ENCODE results near the gene TRNAU1AP. TPM values are rescaled to one million over a fixed set of nuclear protein-coding genes. Genes with fewer than 3 reads are reported as not detected.

The TRNAU1AP gene
- 13.0 TPM for total RNA-seq
- long read RNA-seq, partial matches to known transcripts = 0 of 5 reads
- long read RNA-seq, other reads (novel, unspliced or antisense) = 3 of 5 reads

GRCh38 chr1:28552758-28553663 lies at the start of gene TRNAU1AP:
Gene TRNAU1AP (plus strand): TSS chr1:28553085. CDS start chr1:28553111, 26 bp downstream.
- no peak for TF ChIP-seq CTCF (IDR thresholded peaks at IDR 0.05; ENCODE audit: borderline replicate concordance)
- no peaks in the 10 kb centered on the region for H3K9me3 ChIP-seq (replicated peaks)
- peaks cover 31% of the 10 kb centered on the region for H3K36me3 ChIP-seq
- peaks cover 27% of the 10 kb centered on the region for H3K4me1 ChIP-seq
- H3K4me3 ChIP-seq = peak within 1 kb of the TSS; percentile 92
- intact Hi-C loops (cut with micrococcal nuclease) = no loop called here
- H3K27me3 ChIP-seq (ENCODE audit: low read depth) = no peaks in the 10 kb centered on the region
- peak within 1 kb of the TSS; percentile 89 for H3K27ac ChIP-seq (replicated peaks)
- DNase-seq = peak; percentile 97

- H3K9me3 ChIP-seq (replicated peaks) = no peaks in the 10 kb centered on the region
- peaks cover 7% of the 10 kb centered on the region for H3K36me3 ChIP-seq
- no peak overlapping the region for H3K4me3 ChIP-seq
- H3K4me1 ChIP-seq = peaks cover 32% of the 10 kb centered on the region
- no peaks in the 10 kb centered on the region for H3K27me3 ChIP-seq (ENCODE audit: low read depth)
- intact Hi-C loops (cut with micrococcal nuclease) = no loop called here
- no peak overlapping the region for H3K27ac ChIP-seq (replicated peaks)
- no peak for TF ChIP-seq CTCF (IDR thresholded peaks at IDR 0.05; ENCODE audit: borderline replicate concordance)
- DNase-seq = no peak
These were observed 49.8 kb upstream of the TRNAU1AP start for GRCh38 chr1:28503117-28503516.

- H3K4me3 ChIP-seq = peak within 1 kb of the TSS; percentile 86
- no peak for TF ChIP-seq CTCF (IDR thresholded peaks at IDR 0.05; ENCODE audit: borderline replicate concordance)
- H3K36me3 ChIP-seq = peaks cover 28% of the 10 kb centered on the region
- H3K27ac ChIP-seq (replicated peaks) = peak within 1 kb of the TSS; percentile 96
- DNase-seq = peak; percentile 97
- H3K9me3 ChIP-seq (replicated peaks) = no peaks in the 10 kb centered on the region
- peaks cover 56% of the 10 kb centered on the region for H3K4me1 ChIP-seq
- intact Hi-C loops (cut with micrococcal nuclease) = no loop called here
- no peaks in the 10 kb centered on the region for H3K27me3 ChIP-seq (ENCODE audit: low read depth)
These were observed 47.3 kb upstream of the TRNAU1AP start, which contains the start of gene RCC1 for GRCh38 chr1:28505406-28506187. Gene RCC1 (plus strand): TSS chr1:28506043. CDS start chr1:28529867, 23,824 bp downstream.

GRCh38 chr1:28506907-28507246 lies 46.0 kb upstream of the TRNAU1AP start:
- peaks cover 62% of the 10 kb centered on the region for H3K4me1 ChIP-seq
- H3K27me3 ChIP-seq (ENCODE audit: low read depth) = no peaks in the 10 kb centered on the region
- peak overlapping the region; percentile 96 for H3K27ac ChIP-seq (replicated peaks)
- no peak for TF ChIP-seq CTCF (IDR thresholded peaks at IDR 0.05; ENCODE audit: borderline replicate concordance)
- DNase-seq = no peak
- H3K4me3 ChIP-seq = peak overlapping the region; percentile 86
- intact Hi-C loops (cut with micrococcal nuclease) = no loop called here
- no peaks in the 10 kb centered on the region for H3K9me3 ChIP-seq (replicated peaks)
- peaks cover 41% of the 10 kb centered on the region for H3K36me3 ChIP-seq

GRCh38 chr1:28507247-28507645 lies 45.6 kb upstream of the TRNAU1AP start:
- peaks cover 66% of the 10 kb centered on the region for H3K4me1 ChIP-seq
- intact Hi-C loops (cut with micrococcal nuclease) = no loop called here

More at GRCh38 chr1:28507247-28507645, 45.6 kb upstream of the TRNAU1AP start:
- H3K9me3 ChIP-seq (replicated peaks) = no peaks in the 10 kb centered on the region
- DNase-seq = no peak
- no peaks in the 10 kb centered on the region for H3K27me3 ChIP-seq (ENCODE audit: low read depth)
- H3K4me3 ChIP-seq = peak overlapping the region; percentile 86
- peaks cover 45% of the 10 kb centered on the region for H3K36me3 ChIP-seq
- peak overlapping the region; percentile 96 for H3K27ac ChIP-seq (replicated peaks)
- no peak for TF ChIP-seq CTCF (IDR thresholded peaks at IDR 0.05; ENCODE audit: borderline replicate concordance)

All from left ventricle myocardium inferior (tissue), 1 donor.